NB4 (cell line): Measurements from ENCODE around the gene HIGD2A.

ENCODE experiments used
- DNase-seq: peaks from one replicate; pipeline ENCODE4 v3.0.0; 2010; ENCODE audit warnings: low read depth
- H3K4me3 ChIP-seq: one replicate; pipeline ENCODE4 v1.5.1; 2011; ENCODE audit warnings: mild to moderate bottlenecking, low read depth, low read length, moderate library complexity
- MYC ChIP-seq: IDR thresholded peaks from 2 replicates; pipeline ENCODE4 v1.6.1; 2011; ENCODE audit warnings: low read depth, low read length
- POLR2A ChIP-seq: IDR thresholded peaks from 2 replicates; pipeline ENCODE4 v1.6.1; 2011; ENCODE audit warnings: mild to moderate bottlenecking; ENCODE audit not compliant: insufficient read length; ENCODE audit errors: extremely low read depth
- TF ChIP-seq, protein P1 (sequence below): IDR thresholded peaks from 2 replicates; pipeline ENCODE4 v1.6.1; 2011; ENCODE audit warnings: low read depth, low read length
- TF ChIP-seq, protein P2 (sequence below): IDR thresholded peaks from one replicate; pipeline ENCODE4 v1.5.1; 2012; ENCODE audit warnings: low read depth, low read length

The HIGD2A gene

DNA sequence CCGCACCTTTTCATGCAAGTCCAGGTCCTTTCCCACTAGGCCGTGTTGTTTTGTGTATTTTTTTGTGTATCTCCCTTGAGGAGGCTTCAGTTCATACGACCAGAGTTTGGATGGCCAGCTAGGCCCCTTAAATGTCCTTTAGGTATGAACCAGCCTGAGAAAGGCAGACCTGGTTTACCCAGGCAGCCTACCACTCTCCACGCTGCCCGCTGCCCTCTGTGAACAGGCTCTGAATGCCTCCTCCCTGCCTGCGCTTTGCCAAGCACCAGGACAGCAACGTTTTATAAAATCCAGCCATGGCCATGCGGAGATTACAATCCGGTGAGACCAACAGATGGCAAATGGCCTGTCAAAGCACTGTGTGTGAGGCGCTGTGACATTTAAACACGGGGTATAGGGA is 28.4 kb downstream of the HIGD2A start:
- H3K4me3 ChIP-seq: peak overlapping the region; percentile 42
- no peak for DNase-seq

DNA sequence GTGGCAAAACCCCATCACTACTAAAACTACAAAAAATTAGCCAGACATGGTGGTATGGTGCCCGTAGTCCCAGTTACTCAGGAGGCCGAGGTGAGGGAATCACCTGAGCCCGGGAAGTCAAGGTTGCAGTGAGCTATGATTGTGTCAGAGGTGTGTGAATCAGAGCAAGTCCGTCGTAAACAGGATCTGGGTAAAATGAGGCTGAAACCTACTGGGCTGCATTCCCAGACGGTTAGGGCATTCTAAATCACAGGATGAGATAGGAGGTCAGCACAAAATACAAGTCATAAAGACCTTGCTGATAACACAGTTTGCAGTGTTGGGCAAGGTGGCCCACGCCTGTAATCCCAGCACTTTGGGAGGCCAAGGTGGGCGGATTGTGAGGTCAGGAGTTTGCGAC is 29.7 kb downstream of the HIGD2A start:
- TF ChIP-seq POLR2A (no peak), MYC (no peak)
- TF ChIP-seq, protein P1, sequence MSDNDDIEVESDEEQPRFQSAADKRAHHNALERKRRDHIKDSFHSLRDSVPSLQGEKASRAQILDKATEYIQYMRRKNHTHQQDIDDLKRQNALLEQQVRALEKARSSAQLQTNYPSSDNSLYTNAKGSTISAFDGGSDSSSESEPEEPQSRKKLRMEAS: no peak
- TF ChIP-seq, protein P2, sequence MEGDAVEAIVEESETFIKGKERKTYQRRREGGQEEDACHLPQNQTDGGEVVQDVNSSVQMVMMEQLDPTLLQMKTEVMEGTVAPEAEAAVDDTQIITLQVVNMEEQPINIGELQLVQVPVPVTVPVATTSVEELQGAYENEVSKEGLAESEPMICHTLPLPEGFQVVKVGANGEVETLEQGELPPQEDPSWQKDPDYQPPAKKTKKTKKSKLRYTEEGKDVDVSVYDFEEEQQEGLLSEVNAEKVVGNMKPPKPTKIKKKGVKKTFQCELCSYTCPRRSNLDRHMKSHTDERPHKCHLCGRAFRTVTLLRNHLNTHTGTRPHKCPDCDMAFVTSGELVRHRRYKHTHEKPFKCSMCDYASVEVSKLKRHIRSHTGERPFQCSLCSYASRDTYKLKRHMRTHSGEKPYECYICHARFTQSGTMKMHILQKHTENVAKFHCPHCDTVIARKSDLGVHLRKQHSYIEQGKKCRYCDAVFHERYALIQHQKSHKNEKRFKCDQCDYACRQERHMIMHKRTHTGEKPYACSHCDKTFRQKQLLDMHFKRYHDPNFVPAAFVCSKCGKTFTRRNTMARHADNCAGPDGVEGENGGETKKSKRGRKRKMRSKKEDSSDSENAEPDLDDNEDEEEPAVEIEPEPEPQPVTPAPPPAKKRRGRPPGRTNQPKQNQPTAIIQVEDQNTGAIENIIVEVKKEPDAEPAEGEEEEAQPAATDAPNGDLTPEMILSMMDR: no peak
- DNase-seq: no peak
- H3K4me3 ChIP-seq: no peak overlapping the region

More for the DNA sequence above, 28.4 kb downstream of the HIGD2A start:
- TF ChIP-seq, protein P1: no peak
- TF ChIP-seq POLR2A (no peak), MYC (no peak)
- TF ChIP-seq, protein P2: no peak

DNA sequence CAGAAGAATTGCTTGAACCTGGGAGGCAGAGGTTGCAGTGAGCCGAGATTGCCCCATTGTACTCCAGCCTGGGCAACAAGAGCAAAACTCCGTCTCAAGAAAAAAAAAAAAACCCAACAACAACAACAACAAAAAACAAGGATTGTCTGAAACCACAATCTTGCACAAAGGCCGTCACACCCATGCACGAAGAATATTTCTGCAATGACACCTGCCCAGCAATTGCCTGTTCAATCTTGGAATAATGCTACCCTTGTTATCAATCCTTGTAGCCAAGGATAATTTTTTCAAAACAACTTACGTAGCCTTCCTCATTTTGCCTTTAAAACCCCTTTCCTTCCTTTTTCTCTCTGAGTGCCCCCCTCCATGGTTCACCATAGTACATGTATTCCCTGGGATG is 31.5 kb downstream of the HIGD2A start:
- no peak for DNase-seq
- TF ChIP-seq MYC (no peak), POLR2A (no peak)
- TF ChIP-seq, protein P1: no peak
- TF ChIP-seq, protein P2: no peak
- no peak overlapping the region for H3K4me3 ChIP-seq

DNA sequence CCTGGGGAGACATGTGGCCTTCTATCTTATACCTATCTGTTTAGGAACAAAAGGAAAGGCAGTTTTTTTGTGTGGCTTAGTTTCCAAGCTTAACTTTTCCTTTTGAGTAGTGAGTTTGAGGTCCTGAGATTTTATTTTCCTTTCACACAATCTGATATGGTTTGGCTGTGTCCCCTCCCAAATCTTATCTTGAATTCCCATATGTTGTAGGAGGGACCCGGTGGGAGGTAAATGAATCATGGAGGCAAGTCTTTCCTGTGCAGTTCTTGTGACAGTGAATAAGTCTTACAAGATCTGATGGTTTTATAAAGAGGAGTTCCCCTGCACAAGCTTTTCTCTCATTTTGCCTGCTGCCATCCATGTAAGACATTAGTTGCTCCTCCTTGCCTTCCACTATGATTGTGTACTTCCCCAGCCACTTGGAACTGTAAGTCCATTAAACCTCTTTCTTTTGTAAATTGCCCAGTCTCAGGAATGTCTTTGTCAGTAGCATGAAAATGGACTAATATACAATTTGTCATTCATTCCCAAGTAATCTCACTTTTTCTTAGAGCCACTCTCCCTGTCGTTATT is 32.5 kb downstream of the HIGD2A start:
- TF ChIP-seq, protein P2: no peak
- TF ChIP-seq POLR2A (no peak), MYC (no peak)
- TF ChIP-seq, protein P1: no peak
- DNase-seq: no peak

DNA sequence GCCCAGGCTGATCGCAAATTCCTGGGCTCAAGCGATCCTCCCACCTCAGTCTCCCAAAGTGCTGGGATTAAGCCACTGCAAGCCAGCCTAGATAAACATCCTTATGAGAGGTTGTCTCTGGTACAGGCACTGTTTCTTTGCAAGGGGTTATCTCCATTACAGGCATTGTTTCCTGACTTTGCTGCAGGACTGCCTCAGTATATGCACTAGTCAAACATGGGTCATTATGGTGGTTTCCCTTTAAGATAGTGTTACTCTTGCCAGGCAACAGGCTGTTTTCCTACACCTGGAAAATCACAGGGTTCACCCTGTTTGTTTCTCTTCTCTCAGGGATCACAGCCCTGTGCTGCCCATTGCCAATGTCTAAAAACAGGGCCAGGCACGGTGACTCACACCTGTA is 35.6 kb downstream of the HIGD2A start:
- TF ChIP-seq, protein P1: no peak
- TF ChIP-seq, protein P2: no peak
- TF ChIP-seq MYC: no peak
- TF ChIP-seq POLR2A: no peak
- no peak for DNase-seq
- H3K4me3 ChIP-seq: no peak overlapping the region

More for the DNA sequence above, 32.5 kb downstream of the HIGD2A start:
- H3K4me3 ChIP-seq: no peak overlapping the region
